GM19463 (cell line): ENCODE results near the gene LSM7.

Source experiments
- ATAC-seq: cut with Tn5 transposase; IDR thresholded peaks from one replicate; pipeline ENCODE4 v1.9.1; 2021; ENCODE audit warnings: mild to moderate bottlenecking, moderate library complexity; ENCODE audit not compliant: unreplicated experiment

Gene LSM7

GRCh38 chr19:2305452-2306280, 22.7 kb downstream of the LSM7 start:
- no peak for ATAC-seq

- no peak for ATAC-seq
These were observed 25.1 kb downstream of the LSM7 start for GRCh38 chr19:2303211-2303798.

GRCh38 chr19:2302319-2303210, 25.8 kb downstream of the LSM7 start:
- no peak for ATAC-seq

GRCh38 chr19:2300533-2300932, 27.9 kb downstream of the LSM7 start:
- ATAC-seq, result no peak

GRCh38 chr19:2296141-2296540, 32.2 kb downstream of the LSM7 start:
- no peak for ATAC-seq

GRCh38 chr19:2294687-2295335, 33.6 kb downstream of the LSM7 start:
- ATAC-seq, result no peak

- ATAC-seq, result no peak
These were observed 37.1 kb downstream of the LSM7 start for GRCh38 chr19:2291185-2291751.

- ATAC-seq, result no peak
These were observed 37.8 kb downstream of the LSM7 start for GRCh38 chr19:2290441-2291184.

GRCh38 chr19:2289714-2290435, 38.5 kb downstream of the LSM7 start:
- ATAC-seq, result no peak

GRCh38 chr19:2288818-2289713, 39.3 kb downstream of the LSM7 start:
- ATAC-seq, result no peak

GRCh38 chr19:2288338-2288817, 40.0 kb downstream of the LSM7 start:
- ATAC-seq, result no peak

GRCh38 chr19:2287585-2288337, 40.6 kb downstream of the LSM7 start:
- no peak for ATAC-seq

GRCh38 chr19:2286402-2287140, 41.8 kb downstream of the LSM7 start:
- no peak for ATAC-seq

GRCh38 chr19:2283835-2284507, 44.4 kb downstream of the LSM7 start:
- no peak for ATAC-seq

GRCh38 chr19:2282862-2283237, 45.5 kb downstream of the LSM7 start:
- ATAC-seq, result no peak
